WTC11 (cell line): ENCODE results near the gene PIK3C2B.

ENCODE experiments used
- CREM ChIP-seq: sonication (generic); formaldehyde crosslinking; IDR thresholded peaks from 2 replicates; pipeline ENCODE4 v1.8.1; 2022; ENCODE audit warnings: mild to moderate bottlenecking, missing genetic modification reagents, moderate library complexity
- NR2C2 ChIP-seq: sonication (generic); formaldehyde crosslinking; IDR thresholded peaks from 2 replicates; pipeline ENCODE4 v1.8.0; 2022; ENCODE audit warnings: mild to moderate bottlenecking, missing genetic modification reagents
- TEAD4 ChIP-seq: sonication (generic); formaldehyde crosslinking; IDR thresholded peaks from 2 replicates; pipeline ENCODE4 v1.8.0; 2022; ENCODE audit warnings: mild to moderate bottlenecking, missing genetic modification reagents
- ZNF396 ChIP-seq: fragments of 250-450 bp; sonication (Bioruptor Pico); IDR thresholded peaks from 2 replicates; pipeline ENCODE4 v1.8.0; 2021; ENCODE audit warnings: mild to moderate bottlenecking, moderate library complexity, borderline replicate concordance
- ZNF423 ChIP-seq: fragments of 250-450 bp; sonication (Bioruptor Pico); IDR thresholded peaks from 2 replicates; pipeline ENCODE4 v2.1.2; 2022; ENCODE audit warnings: mild to moderate bottlenecking, moderate library complexity
- TF ChIP-seq, protein P1 (sequence below): fragments of 200-600 bp; IDR thresholded peaks from 2 replicates; pipeline ENCODE4 v1.8.0; 2022; ENCODE audit warnings: antibody characterized with exemption
- TF ChIP-seq, protein P2 (sequence below): sonication (generic); formaldehyde crosslinking; IDR thresholded peaks from 2 replicates; pipeline ENCODE4 v1.8.0; 2022; ENCODE audit warnings: mild to moderate bottlenecking, missing genetic modification reagents
- TF ChIP-seq, protein P3 (sequence below): sonication (generic); formaldehyde crosslinking; conservative IDR thresholded peaks from 2 replicates; pipeline ENCODE4 v1.8.1; 2022; ENCODE audit warnings: mild to moderate bottlenecking, missing genetic modification reagents

GRCh38 chr1:204509186-204509635 is 14.6 kb upstream of the PIK3C2B start:
- TF ChIP-seq, protein P1, sequence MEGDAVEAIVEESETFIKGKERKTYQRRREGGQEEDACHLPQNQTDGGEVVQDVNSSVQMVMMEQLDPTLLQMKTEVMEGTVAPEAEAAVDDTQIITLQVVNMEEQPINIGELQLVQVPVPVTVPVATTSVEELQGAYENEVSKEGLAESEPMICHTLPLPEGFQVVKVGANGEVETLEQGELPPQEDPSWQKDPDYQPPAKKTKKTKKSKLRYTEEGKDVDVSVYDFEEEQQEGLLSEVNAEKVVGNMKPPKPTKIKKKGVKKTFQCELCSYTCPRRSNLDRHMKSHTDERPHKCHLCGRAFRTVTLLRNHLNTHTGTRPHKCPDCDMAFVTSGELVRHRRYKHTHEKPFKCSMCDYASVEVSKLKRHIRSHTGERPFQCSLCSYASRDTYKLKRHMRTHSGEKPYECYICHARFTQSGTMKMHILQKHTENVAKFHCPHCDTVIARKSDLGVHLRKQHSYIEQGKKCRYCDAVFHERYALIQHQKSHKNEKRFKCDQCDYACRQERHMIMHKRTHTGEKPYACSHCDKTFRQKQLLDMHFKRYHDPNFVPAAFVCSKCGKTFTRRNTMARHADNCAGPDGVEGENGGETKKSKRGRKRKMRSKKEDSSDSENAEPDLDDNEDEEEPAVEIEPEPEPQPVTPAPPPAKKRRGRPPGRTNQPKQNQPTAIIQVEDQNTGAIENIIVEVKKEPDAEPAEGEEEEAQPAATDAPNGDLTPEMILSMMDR = no peak
- TF ChIP-seq ZNF396 (no peak), NR2C2 (CRISPR knock-in tag) (no peak), CREM (CRISPR knock-in tag) (no peak), ZNF423 (CRISPR knock-in tag) (no peak), TEAD4 (CRISPR knock-in tag) (no peak)
- TF ChIP-seq, protein P2, sequence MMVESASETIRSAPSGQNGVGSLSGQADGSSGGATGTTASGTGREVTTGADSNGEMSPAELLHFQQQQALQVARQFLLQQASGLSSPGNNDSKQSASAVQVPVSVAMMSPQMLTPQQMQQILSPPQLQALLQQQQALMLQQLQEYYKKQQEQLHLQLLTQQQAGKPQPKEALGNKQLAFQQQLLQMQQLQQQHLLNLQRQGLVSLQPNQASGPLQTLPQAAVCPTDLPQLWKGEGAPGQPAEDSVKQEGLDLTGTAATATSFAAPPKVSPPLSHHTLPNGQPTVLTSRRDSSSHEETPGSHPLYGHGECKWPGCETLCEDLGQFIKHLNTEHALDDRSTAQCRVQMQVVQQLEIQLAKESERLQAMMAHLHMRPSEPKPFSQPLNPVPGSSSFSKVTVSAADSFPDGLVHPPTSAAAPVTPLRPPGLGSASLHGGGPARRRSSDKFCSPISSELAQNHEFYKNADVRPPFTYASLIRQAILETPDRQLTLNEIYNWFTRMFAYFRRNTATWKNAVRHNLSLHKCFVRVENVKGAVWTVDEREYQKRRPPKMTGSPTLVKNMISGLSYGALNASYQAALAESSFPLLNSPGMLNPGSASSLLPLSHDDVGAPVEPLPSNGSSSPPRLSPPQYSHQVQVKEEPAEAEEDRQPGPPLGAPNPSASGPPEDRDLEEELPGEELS (CRISPR knock-in tag) = no peak
- TF ChIP-seq, protein P3, sequence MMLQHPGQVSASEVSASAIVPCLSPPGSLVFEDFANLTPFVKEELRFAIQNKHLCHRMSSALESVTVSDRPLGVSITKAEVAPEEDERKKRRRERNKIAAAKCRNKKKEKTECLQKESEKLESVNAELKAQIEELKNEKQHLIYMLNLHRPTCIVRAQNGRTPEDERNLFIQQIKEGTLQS = no peak
